ENCODE measurements around the gene IL9R. TPM values are rescaled to one million over a fixed set of nuclear protein-coding genes. Genes with fewer than 3 reads are reported as not detected.
"Not testable (repeated sequence)": the region's sequence is repeated elsewhere in the genome, so short reads cannot be mapped to it uniquely, and the experiment has no call there.

IL9R gene
- total RNA-seq, 1 donor from 2014 or later, result 0.16 TPM

DNA sequence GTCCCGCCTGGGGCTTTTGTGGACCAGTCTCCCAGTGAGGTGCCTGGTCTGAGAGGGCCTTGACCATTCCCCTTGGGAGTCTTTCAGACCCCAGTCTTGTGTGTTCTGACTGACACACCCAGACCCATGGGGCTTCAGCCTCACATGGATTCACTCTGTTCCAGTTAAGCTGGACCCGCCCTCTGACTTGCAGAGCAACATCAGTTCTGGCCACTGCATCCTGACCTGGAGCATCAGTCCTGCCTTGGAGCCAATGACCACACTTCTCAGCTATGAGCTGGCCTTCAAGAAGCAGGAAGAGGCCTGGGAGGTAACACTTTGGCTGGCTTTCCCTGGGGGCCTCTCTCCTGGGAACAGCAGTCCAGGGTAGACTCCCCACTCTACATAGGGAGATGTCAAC lies 6.8 kb downstream of the IL9R start:
- Mint-ChIP-seq H3K27ac (no peak overlapping the region), H3K27me3 (ENCODE audit: low read depth) (no peaks in the 10 kb centered on the region), H3K4me1 (no peaks in the 10 kb centered on the region), H3K9me3 (peaks cover 16% of the 10 kb centered on the region), H3K4me3 (no peak overlapping the region), H3K36me3 (no peaks in the 10 kb centered on the region)
- TF ChIP-seq, protein P1, sequence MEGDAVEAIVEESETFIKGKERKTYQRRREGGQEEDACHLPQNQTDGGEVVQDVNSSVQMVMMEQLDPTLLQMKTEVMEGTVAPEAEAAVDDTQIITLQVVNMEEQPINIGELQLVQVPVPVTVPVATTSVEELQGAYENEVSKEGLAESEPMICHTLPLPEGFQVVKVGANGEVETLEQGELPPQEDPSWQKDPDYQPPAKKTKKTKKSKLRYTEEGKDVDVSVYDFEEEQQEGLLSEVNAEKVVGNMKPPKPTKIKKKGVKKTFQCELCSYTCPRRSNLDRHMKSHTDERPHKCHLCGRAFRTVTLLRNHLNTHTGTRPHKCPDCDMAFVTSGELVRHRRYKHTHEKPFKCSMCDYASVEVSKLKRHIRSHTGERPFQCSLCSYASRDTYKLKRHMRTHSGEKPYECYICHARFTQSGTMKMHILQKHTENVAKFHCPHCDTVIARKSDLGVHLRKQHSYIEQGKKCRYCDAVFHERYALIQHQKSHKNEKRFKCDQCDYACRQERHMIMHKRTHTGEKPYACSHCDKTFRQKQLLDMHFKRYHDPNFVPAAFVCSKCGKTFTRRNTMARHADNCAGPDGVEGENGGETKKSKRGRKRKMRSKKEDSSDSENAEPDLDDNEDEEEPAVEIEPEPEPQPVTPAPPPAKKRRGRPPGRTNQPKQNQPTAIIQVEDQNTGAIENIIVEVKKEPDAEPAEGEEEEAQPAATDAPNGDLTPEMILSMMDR (IDR thresholded peaks at IDR 0.05; ENCODE audit: unreplicated experiment), result no peak
- DNase-seq (ENCODE audit: low spot score in 2 of 2, unreplicated experiment in 2 of 2), result no peak

DNA sequence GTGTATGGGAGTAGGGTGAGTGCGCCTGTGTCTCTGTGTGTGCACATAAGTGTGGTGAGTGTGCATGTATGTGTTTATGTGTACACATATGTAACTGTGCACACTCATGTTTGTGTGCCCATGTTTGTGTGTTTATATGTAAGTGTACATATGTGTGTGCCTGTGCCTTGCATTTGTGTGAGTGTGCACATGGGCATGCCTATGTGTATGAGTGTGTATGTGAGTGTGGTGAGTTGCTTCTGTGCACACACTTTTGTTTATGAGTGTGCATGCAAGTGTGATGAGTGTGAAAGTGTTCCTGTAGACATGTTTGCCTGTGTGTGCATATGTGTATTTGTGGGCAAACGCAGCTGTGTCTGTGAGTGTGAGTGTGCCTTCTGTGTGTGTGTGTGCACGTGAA lies 7.2 kb downstream of the IL9R start:
- H3K27ac Mint-ChIP-seq, result no peak overlapping the region
- H3K27me3 Mint-ChIP-seq (ENCODE audit: low read depth), result no peaks in the 10 kb centered on the region
- DNase-seq (ENCODE audit: low spot score in 2 of 2, unreplicated experiment in 2 of 2), result no peak
- TF ChIP-seq, protein P1 (IDR thresholded peaks at IDR 0.05; ENCODE audit: unreplicated experiment), result no peak
- peaks cover 16% of the 10 kb centered on the region for H3K9me3 Mint-ChIP-seq
- no peaks in the 10 kb centered on the region for H3K36me3 Mint-ChIP-seq
- no peak overlapping the region for H3K4me3 Mint-ChIP-seq
- no peaks in the 10 kb centered on the region for H3K4me1 Mint-ChIP-seq

DNA sequence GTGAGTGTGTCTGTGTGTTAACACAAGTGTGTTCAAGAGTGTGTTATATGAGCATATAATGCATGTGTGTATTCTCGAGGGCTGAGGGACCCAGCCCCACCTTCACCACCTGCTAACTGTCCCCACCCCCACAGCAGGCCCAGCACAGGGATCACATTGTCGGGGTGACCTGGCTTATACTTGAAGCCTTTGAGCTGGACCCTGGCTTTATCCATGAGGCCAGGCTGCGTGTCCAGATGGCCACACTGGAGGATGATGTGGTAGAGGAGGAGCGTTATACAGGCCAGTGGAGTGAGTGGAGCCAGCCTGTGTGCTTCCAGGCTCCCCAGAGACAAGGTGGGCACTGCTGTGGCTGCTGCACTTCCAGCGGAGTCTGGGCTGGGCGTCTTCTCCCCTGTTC lies 7.6 kb downstream of the IL9R start:
- no peak overlapping the region for H3K4me3 Mint-ChIP-seq
- peaks cover 14% of the 10 kb centered on the region for H3K9me3 Mint-ChIP-seq
- no peak overlapping the region for H3K27ac Mint-ChIP-seq
- TF ChIP-seq, protein P1 (IDR thresholded peaks at IDR 0.05; ENCODE audit: unreplicated experiment), result no peak
- H3K4me1 Mint-ChIP-seq, result no peaks in the 10 kb centered on the region
- no peaks in the 10 kb centered on the region for H3K27me3 Mint-ChIP-seq (ENCODE audit: low read depth)
- DNase-seq (ENCODE audit: low spot score in 2 of 2, unreplicated experiment in 2 of 2), result no peak
- no peaks in the 10 kb centered on the region for H3K36me3 Mint-ChIP-seq

DNA sequence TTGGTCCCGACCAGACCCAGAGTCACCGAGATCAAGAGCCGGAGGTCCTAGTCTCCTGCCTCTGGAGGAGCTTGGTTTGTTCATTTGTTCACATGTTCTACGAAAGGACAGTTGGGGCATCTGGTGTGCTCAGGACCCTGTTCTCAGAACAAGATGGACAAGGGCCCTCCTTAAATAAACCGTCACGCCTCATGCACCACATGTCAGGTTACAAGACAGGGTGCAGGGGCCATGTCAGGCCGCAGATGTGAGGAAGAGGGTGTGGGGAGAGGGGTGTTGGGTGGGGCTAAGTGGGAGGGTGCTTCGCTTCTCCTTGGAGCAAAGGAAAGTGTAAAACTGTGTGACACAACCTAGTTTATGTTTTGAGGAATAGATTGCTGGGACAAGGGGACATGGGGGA lies 9.0 kb downstream of the IL9R start:
- H3K36me3 Mint-ChIP-seq; H3K4me1 Mint-ChIP-seq; H3K9me3 Mint-ChIP-seq; DNase-seq (ENCODE audit: low spot score in 2 of 2, unreplicated experiment in 2 of 2); H3K27me3 Mint-ChIP-seq (ENCODE audit: low read depth); H3K27ac Mint-ChIP-seq; H3K4me3 Mint-ChIP-seq: not testable (repeated sequence)

DNA sequence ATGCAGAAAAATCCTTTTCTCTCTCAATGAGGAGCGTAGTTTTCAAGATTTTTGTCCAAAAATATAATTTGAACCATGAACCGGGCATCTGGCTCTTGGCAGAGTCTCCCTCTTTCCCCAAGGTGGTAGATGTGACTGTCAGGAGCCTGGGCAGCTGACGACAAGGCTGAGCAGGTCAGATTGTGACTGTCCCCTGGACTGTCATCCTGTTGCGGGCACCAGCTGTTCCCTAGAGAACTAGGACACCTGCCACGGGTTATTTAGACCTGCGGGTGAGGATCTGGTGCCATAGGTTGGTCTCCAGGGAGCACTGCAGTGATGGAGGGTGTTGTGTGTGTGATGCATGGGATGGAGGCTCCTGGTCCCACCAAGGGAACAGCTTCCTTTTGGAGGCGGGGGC lies 10.9 kb downstream of the IL9R start:
- not testable (repeated sequence) for H3K36me3 Mint-ChIP-seq; H3K4me1 Mint-ChIP-seq; H3K27me3 Mint-ChIP-seq (ENCODE audit: low read depth); H3K4me3 Mint-ChIP-seq; DNase-seq (ENCODE audit: low spot score in 2 of 2, unreplicated experiment in 2 of 2); H3K27ac Mint-ChIP-seq; H3K9me3 Mint-ChIP-seq

DNA sequence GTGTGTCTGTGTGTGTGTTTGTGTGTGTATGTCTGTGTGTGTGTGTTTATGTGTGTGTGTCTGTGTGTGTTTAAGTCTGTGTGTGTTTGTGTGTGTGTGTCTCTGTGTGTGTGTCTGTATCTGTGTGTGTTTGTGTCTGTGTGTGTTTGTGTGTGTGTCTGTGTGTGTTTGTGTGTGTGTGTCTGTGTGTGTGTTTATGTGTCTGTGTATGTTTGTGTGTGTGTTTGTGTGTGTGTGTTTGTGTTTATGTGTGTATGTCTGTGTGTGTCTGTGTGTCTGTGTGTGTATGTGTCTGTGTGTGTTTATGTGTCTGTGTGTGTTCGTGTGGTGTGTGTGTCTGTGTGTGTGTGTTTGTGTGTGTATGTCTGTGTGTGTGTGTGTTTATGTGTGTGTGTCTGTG lies 11.4 kb downstream of the IL9R start:
- no peaks in the 10 kb centered on the region for H3K36me3 Mint-ChIP-seq
- no peak for DNase-seq (ENCODE audit: low spot score in 2 of 2, unreplicated experiment in 2 of 2)
- no peak overlapping the region for H3K4me3 Mint-ChIP-seq
- H3K4me1 Mint-ChIP-seq, result no peaks in the 10 kb centered on the region
- H3K27me3 Mint-ChIP-seq (ENCODE audit: low read depth), result no peaks in the 10 kb centered on the region
- H3K9me3 Mint-ChIP-seq, result peaks cover 7% of the 10 kb centered on the region
- H3K27ac Mint-ChIP-seq, result no peak overlapping the region
- TF ChIP-seq, protein P1 (IDR thresholded peaks at IDR 0.05; ENCODE audit: unreplicated experiment), result no peak

DNA sequence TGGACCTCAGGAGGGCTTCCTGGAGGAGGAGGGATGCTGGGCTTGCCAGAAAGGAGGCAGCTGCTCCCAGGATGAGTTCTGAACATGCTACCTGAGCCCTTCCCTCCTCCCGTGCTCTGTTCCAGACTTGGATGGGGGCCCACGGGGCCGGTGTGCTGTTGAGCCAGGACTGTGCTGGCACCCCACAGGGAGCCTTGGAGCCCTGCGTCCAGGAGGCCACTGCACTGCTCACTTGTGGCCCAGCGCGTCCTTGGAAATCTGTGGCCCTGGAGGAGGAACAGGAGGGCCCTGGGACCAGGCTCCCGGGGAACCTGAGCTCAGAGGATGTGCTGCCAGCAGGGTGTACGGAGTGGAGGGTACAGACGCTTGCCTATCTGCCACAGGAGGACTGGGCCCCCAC lies 12.2 kb downstream of the IL9R start:
- not testable (repeated sequence) for H3K27ac Mint-ChIP-seq; H3K36me3 Mint-ChIP-seq; DNase-seq (ENCODE audit: low spot score in 2 of 2, unreplicated experiment in 2 of 2); H3K4me1 Mint-ChIP-seq; H3K27me3 Mint-ChIP-seq (ENCODE audit: low read depth); H3K4me3 Mint-ChIP-seq; H3K9me3 Mint-ChIP-seq

DNA sequence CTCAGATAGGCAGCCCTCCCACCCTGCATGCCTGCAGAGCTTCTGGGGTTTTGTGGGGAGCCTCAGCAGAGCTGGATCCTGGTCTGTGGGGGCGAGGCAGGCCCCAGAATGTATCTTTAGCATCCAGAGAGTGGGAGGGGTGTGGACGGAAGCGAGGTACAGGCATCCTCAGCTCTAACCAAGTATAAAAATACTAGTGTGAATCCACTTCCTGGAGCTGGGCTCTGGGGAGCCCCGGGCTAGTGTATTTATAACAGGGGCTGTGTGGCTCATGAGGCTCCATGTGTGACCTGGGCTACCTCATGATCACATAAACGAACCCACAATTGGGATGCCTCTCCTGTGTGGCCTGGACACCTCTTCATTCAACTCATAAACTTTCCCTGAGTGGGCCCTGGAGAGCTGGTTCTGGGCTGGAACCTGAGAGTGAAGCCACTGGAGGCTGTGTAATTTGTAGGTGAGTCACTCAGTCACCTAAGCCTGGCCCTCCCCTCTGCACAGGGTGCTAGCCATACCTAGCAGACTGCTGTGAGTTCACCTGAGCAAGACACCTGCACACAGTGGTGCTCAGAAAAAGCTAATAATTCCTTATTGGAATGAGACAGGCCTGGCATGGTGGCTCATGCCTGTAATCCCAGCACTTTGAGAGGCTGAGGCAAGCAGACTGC lies 15.9 kb downstream of the IL9R start:
- not testable (repeated sequence) for DNase-seq (ENCODE audit: low spot score in 2 of 2, unreplicated experiment in 2 of 2); H3K9me3 Mint-ChIP-seq; H3K27ac Mint-ChIP-seq; H3K27me3 Mint-ChIP-seq (ENCODE audit: low read depth); H3K36me3 Mint-ChIP-seq; H3K4me1 Mint-ChIP-seq; H3K4me3 Mint-ChIP-seq

- H3K27ac Mint-ChIP-seq; H3K9me3 Mint-ChIP-seq; DNase-seq (ENCODE audit: low spot score in 2 of 2, unreplicated experiment in 2 of 2); H3K4me3 Mint-ChIP-seq; H3K27me3 Mint-ChIP-seq (ENCODE audit: low read depth); H3K4me1 Mint-ChIP-seq; H3K36me3 Mint-ChIP-seq: not testable (repeated sequence)
Observed at GRCh38 chrX:156019846-156020245, 22.4 kb downstream of the IL9R start.

- H3K9me3 Mint-ChIP-seq; H3K4me3 Mint-ChIP-seq; DNase-seq (ENCODE audit: low spot score in 2 of 2, unreplicated experiment in 2 of 2); H3K27me3 Mint-ChIP-seq (ENCODE audit: low read depth); H3K27ac Mint-ChIP-seq; H3K4me1 Mint-ChIP-seq; H3K36me3 Mint-ChIP-seq: not testable (repeated sequence)
Observed at GRCh38 chrX:156023002-156023401, 25.5 kb downstream of the IL9R start.
